HEK293 (cell line): ENCODE measurements around the gene SP3.

Source experiments
- CTCF ChIP-seq: fragments of 450-650 bp; formaldehyde crosslinking; IDR thresholded peaks from 2 replicates; pipeline ENCODE4 v1.5.1; 2016; ENCODE audit warnings: missing biosample characterization, missing genetic modification characterization
- KLF7 ChIP-seq: fragments of 450-650 bp; formaldehyde crosslinking; IDR thresholded peaks from 2 replicates; pipeline ENCODE4 v1.5.1; 2016; ENCODE audit warnings: missing biosample characterization, missing genetic modification characterization, borderline replicate concordance
- REST ChIP-seq: fragments of 450-650 bp; formaldehyde crosslinking; IDR thresholded peaks from 2 replicates; pipeline ENCODE4 v1.5.1; 2016; ENCODE audit warnings: missing biosample characterization, missing genetic modification characterization
- ZNF114 ChIP-seq: fragments of 450-650 bp; formaldehyde crosslinking; IDR thresholded peaks from 2 replicates; pipeline ENCODE4 v1.5.0; 2017; ENCODE audit warnings: missing biosample characterization, missing genetic modification characterization
- ZNF155 ChIP-seq: fragments of 450-650 bp; formaldehyde crosslinking; IDR thresholded peaks from 2 replicates; pipeline ENCODE4 v1.5.1; 2016; ENCODE audit warnings: missing biosample characterization, missing genetic modification characterization
- ZNF416 ChIP-seq: fragments of 450-650 bp; formaldehyde crosslinking; IDR thresholded peaks from 2 replicates; pipeline ENCODE4 v1.5.1; 2016; ENCODE audit warnings: missing biosample characterization, missing genetic modification characterization
- ZNF692 ChIP-seq: fragments of 450-650 bp; formaldehyde crosslinking; IDR thresholded peaks from 2 replicates; pipeline ENCODE4 v1.5.1; 2016; ENCODE audit warnings: missing biosample characterization, missing genetic modification characterization

GRCh38 chr2:173866874-173867618, 98.1 kb downstream of the SP3 start:
- no peak for TF ChIP-seq CTCF (tag by site-specific recombination)
- TF ChIP-seq ZNF155 (tag by site-specific recombination), result no peak
- no peak for TF ChIP-seq KLF7 (tag by site-specific recombination)
- TF ChIP-seq ZNF114, result no peak
- no peak for TF ChIP-seq ZNF416 (tag by site-specific recombination)
- TF ChIP-seq REST, result no peak
- TF ChIP-seq ZNF692 (tag by site-specific recombination), result no peak
